Vagina (tissue), 2 donors: ENCODE measurements around the gene PGM2L1.

Experiments used
- POLR2A ChIP-seq, 2 donors: fragments of 450-650 bp; IDR thresholded peaks; one replicate each; pipeline ENCODE4 v1.6.1; 2017; ENCODE audit warnings: antibody characterized with exemption in 2 of 2, mild to moderate bottlenecking in 2 of 2, moderate library complexity in 2 of 2
- POLR2AphosphoS5 ChIP-seq, 2 donors: sonication (generic); formaldehyde crosslinking; IDR thresholded peaks; one replicate each; pipeline ENCODE4 v1.9.0; 2017; ENCODE audit warnings: antibody characterized with exemption in 2 of 2, mild to moderate bottlenecking in 2 of 2, low read depth in 1 of 2; ENCODE audit not compliant: insufficient read depth in 1 of 2
- TF ChIP-seq, protein P1 (sequence below), 3 experiments: fragments of 450-650 bp in 2 of 3; fragments of 200-600 bp in 1 of 3; sonication (generic) in 1 of 3; IDR thresholded peaks; one replicate each; pipeline ENCODE4 v1.5.1; 2017 to 2019; ENCODE audit warnings: antibody characterized with exemption in 3 of 3, mild to moderate bottlenecking in 2 of 3, moderate library complexity in 2 of 3

DNA sequence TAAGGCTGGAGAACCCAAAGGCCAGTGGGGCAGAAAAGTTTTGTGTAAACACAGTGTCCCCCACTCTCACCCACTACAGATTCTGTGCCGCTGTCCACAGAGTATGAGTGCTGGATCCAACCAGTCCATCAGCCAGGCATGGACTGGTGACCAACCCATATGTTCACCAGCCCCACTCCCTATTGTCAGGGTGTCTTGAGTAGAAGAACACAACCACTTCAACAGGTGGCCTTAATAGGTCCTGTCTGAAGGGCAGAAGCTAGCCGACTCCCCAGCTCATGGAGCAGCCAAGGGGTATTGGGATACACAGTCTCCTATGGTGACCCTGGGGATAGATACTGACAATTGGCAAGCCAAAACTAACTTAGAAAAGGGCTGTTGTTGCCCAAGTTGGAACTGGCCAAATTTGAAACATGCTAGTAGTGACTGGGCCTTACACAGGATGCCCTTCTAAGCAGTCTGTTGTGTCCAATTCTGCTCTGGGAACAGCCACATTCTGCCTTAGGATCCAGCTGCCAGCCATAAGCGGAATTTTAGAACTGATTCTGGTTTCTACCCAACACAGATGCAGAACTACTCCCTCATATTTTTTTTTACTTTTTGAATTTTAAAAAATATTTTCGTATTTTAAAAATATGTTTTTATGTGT is 19.8 kb upstream of the PGM2L1 start:
- TF ChIP-seq POLR2A (IDR thresholded peaks at IDR 0.05) (no peak), POLR2AphosphoS5 (IDR thresholded peaks at IDR 0.05; ENCODE audit: insufficient read depth in 1 of 2, low read depth in 1 of 2) (no peak)
- TF ChIP-seq, protein P1, sequence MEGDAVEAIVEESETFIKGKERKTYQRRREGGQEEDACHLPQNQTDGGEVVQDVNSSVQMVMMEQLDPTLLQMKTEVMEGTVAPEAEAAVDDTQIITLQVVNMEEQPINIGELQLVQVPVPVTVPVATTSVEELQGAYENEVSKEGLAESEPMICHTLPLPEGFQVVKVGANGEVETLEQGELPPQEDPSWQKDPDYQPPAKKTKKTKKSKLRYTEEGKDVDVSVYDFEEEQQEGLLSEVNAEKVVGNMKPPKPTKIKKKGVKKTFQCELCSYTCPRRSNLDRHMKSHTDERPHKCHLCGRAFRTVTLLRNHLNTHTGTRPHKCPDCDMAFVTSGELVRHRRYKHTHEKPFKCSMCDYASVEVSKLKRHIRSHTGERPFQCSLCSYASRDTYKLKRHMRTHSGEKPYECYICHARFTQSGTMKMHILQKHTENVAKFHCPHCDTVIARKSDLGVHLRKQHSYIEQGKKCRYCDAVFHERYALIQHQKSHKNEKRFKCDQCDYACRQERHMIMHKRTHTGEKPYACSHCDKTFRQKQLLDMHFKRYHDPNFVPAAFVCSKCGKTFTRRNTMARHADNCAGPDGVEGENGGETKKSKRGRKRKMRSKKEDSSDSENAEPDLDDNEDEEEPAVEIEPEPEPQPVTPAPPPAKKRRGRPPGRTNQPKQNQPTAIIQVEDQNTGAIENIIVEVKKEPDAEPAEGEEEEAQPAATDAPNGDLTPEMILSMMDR (IDR thresholded peaks at IDR 0.05): no peak
